Stimulated activated CD4-positive, alpha-beta T cell treated with anti-CD3 and anti-CD28 coated beads, TNF-alpha, amount 100 ng/mL, for 48 hours (primary cell): Measurements from ENCODE around the gene GPANK1.

Source experiments
- DNase-seq, 3 donors: peaks; one replicate each; pipeline ENCODE4 v3.0.0-alpha.2; 2020; ENCODE audit warnings: low read depth in 3 of 3

Gene GPANK1

GRCh38 chr6:31617010-31617409 lies 47.8 kb downstream of the GPANK1 start:
- DNase-seq = no peak

- DNase-seq = no peak
These were observed 49.0 kb downstream of the GPANK1 start for GRCh38 chr6:31615748-31616147.

DNA sequence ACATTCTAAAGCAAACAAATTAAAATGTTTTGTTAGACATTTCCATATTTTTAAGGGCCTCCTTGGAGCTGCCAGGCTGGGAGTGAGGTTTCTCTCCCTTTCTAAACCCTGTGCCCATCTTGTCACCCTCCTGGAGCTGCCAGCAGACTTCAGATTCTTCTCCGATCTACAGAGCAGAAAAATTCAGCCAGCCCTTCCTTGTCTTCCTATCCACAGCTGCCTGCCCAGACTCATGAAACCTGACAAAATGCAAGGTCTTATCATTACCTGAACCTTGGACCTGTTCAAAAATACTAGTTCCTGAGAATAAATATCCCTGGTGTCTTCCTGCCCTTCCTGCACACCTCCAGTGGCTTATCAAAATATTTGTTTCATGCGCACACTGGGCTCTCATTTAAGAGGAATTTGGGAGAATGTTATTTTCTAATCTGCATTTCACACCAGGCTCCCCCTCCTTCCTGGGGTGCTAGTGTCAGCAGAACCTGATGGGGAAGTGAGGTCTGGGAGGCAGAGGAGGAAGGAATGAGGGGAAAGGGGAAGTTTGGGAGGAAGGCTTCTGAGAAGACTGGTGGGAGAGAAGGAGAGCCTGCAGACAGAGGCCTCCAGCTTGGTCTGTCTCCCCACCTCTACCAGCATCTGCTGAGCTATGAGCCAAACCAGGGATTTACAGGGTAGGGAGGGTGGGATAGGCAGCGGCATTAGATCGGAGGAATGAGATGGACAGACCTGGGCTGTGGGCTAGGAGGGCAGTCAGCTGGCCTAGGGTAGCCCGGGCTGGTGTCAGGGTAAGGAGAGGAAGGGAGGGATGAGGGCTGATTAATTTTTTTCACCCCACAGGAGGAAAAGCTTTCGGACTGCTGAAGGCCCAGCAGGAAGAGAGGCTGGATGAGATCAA lies 49.9 kb downstream of the GPANK1 start, which contains the start of gene AIF1:
TSS of gene AIF1 (plus strand) at position 551 of the 895 bp plus-strand sequence. CDS start at position 647, 96 bp downstream.
- no peak for DNase-seq

DNA sequence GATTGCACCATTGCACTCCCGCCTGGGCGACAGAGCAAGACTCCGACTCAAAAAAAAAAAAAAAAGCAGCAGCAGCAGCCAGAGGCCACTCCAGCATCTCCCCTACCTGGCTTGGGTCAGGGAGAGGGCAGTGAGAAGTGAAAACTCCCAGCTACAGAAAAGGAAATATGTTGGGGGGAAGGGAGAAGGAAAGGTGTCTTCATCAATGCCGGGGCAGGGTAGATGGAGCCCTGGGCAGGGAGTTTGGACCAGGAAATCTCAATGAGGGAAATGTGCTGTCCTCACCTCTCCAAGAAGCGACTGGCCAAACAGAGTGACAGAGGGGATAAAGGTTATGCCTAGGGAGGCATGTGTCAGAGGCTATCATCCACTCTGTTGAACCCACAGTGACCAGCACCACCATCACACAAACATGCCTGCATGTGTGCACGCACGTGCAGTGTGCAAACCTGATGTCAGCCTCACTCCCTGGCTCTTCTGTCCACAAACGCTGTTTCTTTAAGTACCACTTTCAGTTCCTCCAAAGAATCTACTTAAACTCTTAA lies 50.6 kb downstream of the GPANK1 start:
- DNase-seq = no peak
